GM18511 (cell line): Measurements from ENCODE around the gene CSNK2B.

Source experiments
- ATAC-seq: cut with Tn5 transposase; IDR thresholded peaks from one replicate; pipeline ENCODE4 v1.9.1; 2021; ENCODE audit warnings: mild to moderate bottlenecking, moderate library complexity; ENCODE audit not compliant: unreplicated experiment

CSNK2B gene

GRCh38 chr6:31660381-31661261 is 5.3 kb upstream of the CSNK2B start, which contains the start of gene C6orf47:
Gene C6orf47, minus strand, starts transcription at chr6:31660778. Its CDS starts 831 bp downstream, at chr6:31659947.
- peak; percentile 57 for ATAC-seq

DNA sequence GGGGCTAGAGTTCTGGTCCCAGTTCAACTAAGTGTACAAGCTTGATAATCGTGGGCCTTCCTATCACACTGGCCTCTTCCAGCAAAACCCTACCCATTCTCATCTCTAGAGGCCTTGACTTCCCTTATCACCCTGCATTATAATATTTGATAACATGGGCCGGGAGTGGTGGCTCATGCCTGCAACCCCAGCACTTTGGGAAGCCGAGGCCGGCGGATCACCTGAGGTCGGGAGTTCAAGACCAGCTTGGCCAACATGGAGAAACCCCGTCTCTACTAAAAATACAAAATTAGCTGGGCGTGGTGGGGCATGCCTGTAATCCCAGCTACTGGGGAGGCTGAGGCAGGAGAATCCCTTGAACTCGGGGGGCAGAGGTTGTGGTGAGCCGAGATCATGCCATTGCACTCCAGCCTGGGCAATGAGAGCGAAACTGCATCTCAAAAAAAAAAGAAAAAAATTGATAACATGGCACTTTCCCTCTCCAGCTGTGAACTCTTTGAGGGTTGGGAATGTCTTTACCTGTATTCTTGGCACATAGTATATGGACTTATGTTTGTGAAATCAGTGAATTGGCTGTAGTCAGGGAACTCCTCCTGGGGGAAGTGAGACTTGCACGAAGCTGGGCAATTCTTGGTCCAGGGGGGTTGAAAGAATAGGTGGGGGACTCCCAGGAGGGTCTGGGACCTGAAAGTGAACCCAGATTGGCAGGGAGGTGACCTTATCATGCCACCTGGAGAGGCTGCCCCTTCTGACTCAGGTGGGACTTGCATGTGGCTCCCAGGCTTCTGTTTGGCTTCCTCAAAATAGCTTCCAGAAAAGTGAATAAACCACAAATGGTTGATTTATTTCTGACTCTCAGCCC is 4.4 kb upstream of the CSNK2B start:
- ATAC-seq, result no peak

- no peak for ATAC-seq
Measured at GRCh38 chr6:31662124-31662723, 3.7 kb upstream of the CSNK2B start.

- ATAC-seq, result no peak
Measured at GRCh38 chr6:31663126-31663960, 2.5 kb upstream of the CSNK2B start.

DNA sequence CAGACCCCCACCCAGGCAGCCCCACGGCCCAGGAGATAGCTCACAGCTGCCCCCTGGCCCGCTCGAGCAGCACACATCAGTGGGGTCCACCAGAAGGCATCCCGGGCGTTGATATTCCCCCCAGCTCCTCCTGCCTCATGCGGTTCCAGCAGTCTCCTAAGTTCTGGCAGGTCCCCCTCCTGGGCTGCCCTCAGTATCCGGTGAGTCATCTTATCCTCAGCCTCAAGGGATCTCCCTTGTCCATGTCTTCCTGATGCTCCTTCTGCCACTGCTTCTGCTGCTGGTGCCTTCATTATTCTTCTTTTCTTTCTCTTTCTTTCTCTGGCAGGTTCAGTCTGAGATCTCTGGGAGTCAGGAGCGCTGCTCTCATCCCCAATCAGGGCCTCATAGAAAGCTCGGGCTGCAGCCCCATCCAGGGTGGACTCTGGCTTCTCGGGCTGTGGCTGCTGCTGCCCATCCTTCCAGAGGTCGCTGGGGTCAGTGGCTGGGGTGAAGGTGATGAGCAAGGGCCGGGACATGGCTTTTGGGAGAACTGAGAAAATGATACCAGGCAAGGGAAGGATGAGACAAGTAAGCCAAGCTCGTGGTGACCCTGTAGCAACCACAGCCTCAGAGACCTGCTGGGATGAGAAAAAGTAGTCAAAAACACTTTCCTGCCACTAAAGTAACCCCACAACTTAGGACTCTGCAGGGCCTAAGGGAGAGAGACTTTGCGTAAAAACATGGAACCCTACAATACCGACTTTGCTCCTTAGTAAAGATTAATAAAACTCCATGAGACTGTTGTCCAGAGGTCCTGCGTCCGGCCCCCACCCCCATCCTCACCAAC is 1.7 kb upstream of the CSNK2B start:
- ATAC-seq, result no peak

GRCh38 chr6:31664790-31665500 is 935 bp upstream of the CSNK2B start, which contains the start of gene GPANK1:
Gene GPANK1, minus strand, starts transcription at chr6:31664997. Its CDS starts 519 bp downstream, at chr6:31664478.
- ATAC-seq, result peak; percentile 35

GRCh38 chr6:31666337-31666965 is 571 bp downstream of the CSNK2B start:
- ATAC-seq, result no peak

DNA sequence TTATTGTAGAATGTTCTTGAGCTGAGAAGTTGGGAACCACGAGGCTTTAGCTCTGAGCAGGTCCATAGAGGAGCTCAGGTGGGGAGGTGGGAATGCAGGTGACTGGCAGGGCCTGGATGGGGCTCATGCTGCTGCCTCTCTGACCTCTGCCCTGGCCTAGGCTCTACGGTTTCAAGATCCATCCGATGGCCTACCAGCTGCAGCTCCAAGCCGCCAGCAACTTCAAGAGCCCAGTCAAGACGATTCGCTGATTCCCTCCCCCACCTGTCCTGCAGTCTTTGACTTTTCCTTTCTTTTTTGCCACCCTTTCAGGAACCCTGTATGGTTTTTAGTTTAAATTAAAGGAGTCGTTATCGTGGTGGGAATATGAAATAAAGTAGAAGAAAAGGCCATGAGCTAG is 3.8 kb downstream of the CSNK2B start, which contains the start of gene LY6G5B:
Gene LY6G5B, plus strand, starts transcription at position 301 of the 400 bp plus-strand sequence. CDS start 975 bp downstream, outside the sequence.
- ATAC-seq, result no peak

DNA sequence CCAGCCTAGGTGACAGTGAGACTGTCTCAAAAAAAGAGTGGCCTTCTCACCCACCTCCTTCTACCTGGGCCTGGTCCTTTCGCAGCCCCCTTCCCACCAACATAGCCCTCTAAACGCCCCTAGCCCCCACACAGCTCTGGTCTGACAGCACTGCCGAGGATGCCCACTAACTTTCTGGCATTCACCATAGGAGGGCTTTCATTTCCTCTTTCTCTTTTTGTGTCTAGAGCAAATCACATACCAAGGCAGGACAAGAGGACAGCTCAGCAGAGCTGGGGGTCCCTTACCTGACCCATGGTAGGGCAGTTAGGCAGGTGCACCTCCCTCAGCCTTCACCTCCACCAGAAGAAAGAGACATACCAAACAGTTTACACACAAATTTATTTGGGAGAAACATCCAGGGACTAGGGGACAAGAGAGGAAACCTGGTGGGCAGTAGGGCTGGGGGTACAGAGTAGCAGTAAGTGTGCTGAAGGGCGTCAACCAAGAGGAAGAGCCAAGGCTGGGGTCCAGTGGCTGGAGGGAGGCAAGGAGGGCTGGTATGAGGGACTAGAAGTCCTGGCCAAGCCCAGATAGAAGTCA is 10.5 kb downstream of the CSNK2B start:
- no peak for ATAC-seq

- ATAC-seq, result no peak
Measured at GRCh38 chr6:31676904-31677303, 11.0 kb downstream of the CSNK2B start.

DNA sequence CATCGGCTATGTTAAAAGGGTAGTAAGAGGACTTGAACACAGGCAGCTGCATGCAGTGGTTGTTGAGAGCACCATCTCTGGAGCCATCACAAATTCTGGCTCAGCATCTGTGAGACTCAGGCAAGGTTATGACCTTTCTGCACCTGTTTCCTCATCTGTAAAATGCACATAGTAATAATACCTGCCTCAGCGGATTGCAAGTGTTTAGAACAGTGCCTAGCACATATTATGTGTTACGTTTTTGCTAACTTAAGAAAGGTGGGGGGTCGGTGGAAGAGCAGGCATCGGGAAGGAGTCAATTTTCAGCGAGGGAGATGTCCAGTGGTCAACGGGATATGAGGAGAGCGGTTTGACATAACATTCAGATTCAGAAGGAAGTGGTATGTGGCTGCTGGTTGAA is 12.1 kb downstream of the CSNK2B start:
- ATAC-seq, result no peak

DNA sequence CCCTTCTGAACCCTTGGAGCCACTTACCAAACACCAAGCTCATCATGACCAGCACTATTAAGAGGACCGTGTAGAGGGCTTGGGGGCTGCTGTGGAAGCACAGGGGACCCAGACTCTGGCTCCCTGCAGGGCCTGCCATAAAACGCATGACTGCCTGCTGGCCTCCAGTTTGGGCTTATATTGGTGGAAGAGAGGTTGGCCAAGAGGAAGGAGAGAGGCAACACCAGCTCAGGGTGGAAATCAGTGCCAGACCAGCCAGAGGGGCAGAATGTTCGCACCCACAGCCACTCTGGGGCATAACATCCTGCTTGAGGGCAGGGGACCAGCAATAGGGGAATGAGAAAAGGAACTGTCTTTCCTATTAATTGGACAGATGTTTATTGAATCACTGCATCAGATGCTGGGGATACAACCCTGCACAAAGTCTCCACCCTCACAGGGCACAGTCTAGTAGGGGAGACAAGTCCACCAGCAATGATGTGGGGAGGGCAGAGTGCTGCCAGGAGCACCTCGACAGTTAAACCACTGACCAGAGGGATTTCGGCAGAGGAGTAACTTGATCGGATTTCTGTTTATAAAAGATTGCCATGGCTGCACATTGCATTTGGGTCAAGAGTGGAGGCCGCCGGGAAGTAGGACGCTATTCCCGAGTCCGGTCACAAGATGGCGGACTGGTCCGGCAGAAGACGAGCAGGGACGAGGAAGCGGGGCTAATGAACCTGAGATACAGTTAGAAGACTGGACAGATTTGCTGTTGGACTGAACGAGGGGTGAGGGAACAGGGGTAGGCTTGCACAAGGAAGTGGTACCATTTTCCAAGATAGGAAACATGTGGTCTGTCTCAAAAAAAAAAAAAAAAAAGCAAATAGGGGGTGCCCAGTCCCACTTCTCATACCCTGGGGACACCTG is 14.6 kb downstream of the CSNK2B start, which contains the start of gene LY6G5C:
Gene LY6G5C, minus strand, starts transcription at position 842 of the 909 bp plus-strand sequence. Its CDS starts 694 bp downstream, at position 148.
- ATAC-seq, result no peak

- no peak for ATAC-seq
Measured at GRCh38 chr6:31681135-31681671, 15.3 kb downstream of the CSNK2B start.

DNA sequence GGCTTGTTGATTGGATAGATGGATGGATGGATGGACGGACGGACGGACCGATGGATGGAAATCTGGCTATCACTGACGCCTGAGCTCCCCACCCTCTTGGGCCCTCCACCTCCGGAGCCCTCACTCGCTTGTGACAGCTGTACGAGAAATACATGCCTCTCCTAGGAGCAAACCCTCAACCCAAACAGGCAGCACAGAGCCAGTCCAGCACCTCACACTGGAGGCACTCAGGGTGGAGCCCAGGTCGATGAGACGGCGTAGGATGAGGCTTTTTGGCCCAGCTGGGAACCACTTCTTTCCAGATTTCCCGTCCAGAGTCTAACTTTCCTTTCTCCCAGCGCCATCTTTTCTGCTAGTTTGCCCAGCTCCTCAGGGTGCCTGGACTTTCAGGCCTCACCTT is 17.7 kb downstream of the CSNK2B start:
- ATAC-seq, result no peak

GRCh38 chr6:31686483-31686882 is 20.6 kb downstream of the CSNK2B start:
- no peak for ATAC-seq

GRCh38 chr6:31687321-31687720 is 21.4 kb downstream of the CSNK2B start:
- ATAC-seq, result no peak
